ENCODE results near the gene GPR149.

GRCh38 chr3:154361099-154361498 lies 68.9 kb downstream of the GPR149 start:
- TF ChIP-seq POLR2A (IDR thresholded peaks at IDR 0.05; ENCODE audit: low read depth, low read length), result no peak
- TF ChIP-seq POLR2AphosphoS5 (IDR thresholded peaks at IDR 0.05; ENCODE audit: low read depth, low read length), result no peak
- TF ChIP-seq TAF1 (IDR thresholded peaks at IDR 0.05; ENCODE audit: borderline replicate concordance, low read depth, low read length), result no peak

All from GM12892 (cell line).